Panc1 (cell line): Measurements from ENCODE around the gene ZCCHC24.

Experiments
- CTCF ChIP-seq: fragments of 450-650 bp; IDR thresholded peaks from 2 replicates; pipeline ENCODE4 v1.5.1; 2017; ENCODE audit warnings: mild to moderate bottlenecking
- POLR2AphosphoS5 ChIP-seq: IDR thresholded peaks from 2 replicates; pipeline ENCODE4 v1.6.1; 2012; ENCODE audit warnings: mild to moderate bottlenecking, low read depth, low read length, moderate library complexity
- REST ChIP-seq, 2 experiments: IDR thresholded peaks; 2 replicates each; pipeline ENCODE4 v1.6.1; 2011 to 2012; ENCODE audit warnings: low read depth in 2 of 2, control low read depth in 1 of 2, low read length in 1 of 2, mild to moderate bottlenecking in 1 of 2, moderate library complexity in 1 of 2; ENCODE audit not compliant: insufficient read depth in 1 of 2
- SIN3A ChIP-seq: IDR thresholded peaks from 2 replicates; pipeline ENCODE4 v1.6.1; 2012; ENCODE audit warnings: low read depth, mild to moderate bottlenecking, low read length, moderate library complexity, borderline replicate concordance; ENCODE audit not compliant: insufficient read depth
- TCF7L2 ChIP-seq: IDR thresholded peaks from 2 replicates; pipeline ENCODE4 v1.6.1; 2011; ENCODE audit warnings: mild to moderate bottlenecking, low read depth, low read length, inconsistent platforms

- TF ChIP-seq CTCF (no peak), POLR2AphosphoS5 (no peak), REST (IDR thresholded peaks at IDR 0.05; ENCODE audit: insufficient read depth in 1 of 2, low read depth in 2 of 2, low read length in 1 of 2) (no peak), SIN3A (no peak), TCF7L2 (no peak)
These were observed 5.7 kb upstream of the ZCCHC24 start for GRCh38 chr10:79451046-79451699.
